SK-N-SH (cell line): ENCODE data around the gene IPO11. TPM values are rescaled to one million over a fixed set of nuclear protein-coding genes. Genes with fewer than 3 reads are reported as not detected.
"Not testable (repeated sequence)": the region's sequence is repeated elsewhere in the genome, so short reads cannot be mapped to it uniquely, and the experiment has no call there.

Source experiments
- CTCF ChIA-PET: fragments of 300-600, 350-600 bp; formaldehyde crosslinking; extraction: SDS; loops from one replicate; lab custom pipeline; 2021; lab: Yijun Ruan, JAX
- POLR2A ChIA-PET: fragments of 350-600 bp; sonication (Branson Sonifier 250); formaldehyde crosslinking; extraction: SDS; loops from one replicate; lab custom pipeline; 2020; ENCODE audit warnings: antibody characterized with exemption, inconsistent platforms; lab: Yijun Ruan, JAX
- DNase-seq: peaks from one replicate; pipeline ENCODE4 v3.0.0; 2012
- H2AFZ ChIP-seq: fragments of 200-600 bp; sonication (generic); 2 replicates; pipeline ENCODE4 v1.8.1; 2016; ENCODE audit warnings: antibody characterized with exemption, mild to moderate bottlenecking, low read depth
- H3F3A ChIP-seq: fragments of 200-600 bp; sonication (generic); replicated peaks from 2 replicates; pipeline ENCODE3; 2016; ENCODE audit warnings: antibody characterized with exemption, mild to moderate bottlenecking; ENCODE audit not compliant: insufficient read depth
- H3K27ac ChIP-seq, 2 experiments: fragments of 200-500 bp in 1 of 2; fragments of 200-600 bp in 1 of 2; sonication (Bioruptor generic) in 1 of 2; sonication (generic), shearing (Covaris generic) in 1 of 2; 2 replicates each; pipeline versions ENCODE4 v1.5.1 to v1.6.1; 2014 to 2016; ENCODE audit warnings: low read depth in 2 of 2, inconsistent platforms in 1 of 2, low read length in 1 of 2, mild to moderate bottlenecking in 1 of 2, mixed read lengths in 1 of 2
- H3K27me3 ChIP-seq: fragments of 200-600 bp; sonication (generic), shearing (Covaris generic); 2 replicates; pipeline ENCODE4 v1.6.1; 2016; ENCODE audit warnings: mixed run types; ENCODE audit not compliant: insufficient read depth
- H3K36me3 ChIP-seq, 2 experiments: fragments of 200-500 bp in 1 of 2; fragments of 200-600 bp in 1 of 2; sonication (Bioruptor generic) in 1 of 2; sonication (generic) in 1 of 2; replicated peaks in 1 of 2; 2 replicates each; pipeline versions ENCODE3 to v1.5.1; 2014 to 2016; ENCODE audit warnings: low read length in 1 of 2, mild to moderate bottlenecking in 1 of 2; ENCODE audit not compliant: insufficient read depth in 2 of 2, control insufficient read depth in 1 of 2
- H3K4me1 ChIP-seq, 2 experiments: fragments of 200-500 bp in 1 of 2; fragments of 200-600 bp in 1 of 2; sonication (Bioruptor generic) in 1 of 2; sonication (generic), shearing (Covaris generic) in 1 of 2; 2 replicates each; pipeline versions ENCODE4 v1.5.1 to v1.6.1; 2014 to 2016; ENCODE audit warnings: low read depth in 1 of 2, low read length in 1 of 2, mixed run types in 1 of 2; ENCODE audit not compliant: insufficient read depth in 2 of 2, control insufficient read depth in 1 of 2
- H3K4me2 ChIP-seq: fragments of 200-600 bp; sonication (generic), shearing (Covaris generic); 2 replicates; pipeline ENCODE4 v1.6.1; 2017; ENCODE audit warnings: mixed run types
- H3K4me3 ChIP-seq, 2 experiments: fragments of 200-500 bp in 1 of 2; fragments of 200-600 bp in 1 of 2; sonication (Bioruptor generic) in 1 of 2; sonication (generic), shearing (Covaris generic) in 1 of 2; 2 replicates each; pipeline versions ENCODE4 v1.5.1 to v1.8.1; 2014 to 2016; ENCODE audit warnings: low read depth in 2 of 2, inconsistent platforms in 1 of 2, low read length in 1 of 2, mild to moderate bottlenecking in 1 of 2, mixed read lengths in 1 of 2, moderate library complexity in 1 of 2
- H3K79me2 ChIP-seq: fragments of 200-600 bp; sonication (generic); 2 replicates; pipeline ENCODE4 v1.8.1; 2017; ENCODE audit warnings: mild to moderate bottlenecking; ENCODE audit not compliant: insufficient read depth
- H3K9ac ChIP-seq: fragments of 200-600 bp; sonication (generic); 2 replicates; pipeline ENCODE4 v1.6.1; 2017; ENCODE audit warnings: mixed run types
- H3K9me2 ChIP-seq: fragments of 200-600 bp; sonication (generic); 2 replicates; pipeline ENCODE4 v1.6.1; 2017; ENCODE audit warnings: mixed run types
- H3K9me3 ChIP-seq: fragments of 200-600 bp; sonication (generic); 2 replicates; pipeline ENCODE4 v1.6.1; 2017; ENCODE audit warnings: mixed run types, mild to moderate bottlenecking, moderate library complexity
- H4K20me1 ChIP-seq: fragments of 200-600 bp; sonication (generic); 2 replicates; pipeline ENCODE4 v1.6.1; 2017; ENCODE audit warnings: mild to moderate bottlenecking, mixed run types; ENCODE audit not compliant: insufficient read depth
- EP300 ChIP-seq, 2 experiments: IDR thresholded peaks; 2 replicates each; pipeline versions ENCODE4 v1.4.0 to v1.6.1; 2012; ENCODE audit warnings: borderline replicate concordance in 1 of 2, low read depth in 1 of 2, low read length in 1 of 2
- FOXM1 ChIP-seq: IDR thresholded peaks from 2 replicates; pipeline ENCODE4 v1.4.0; 2012; ENCODE audit warnings: low read depth, mild to moderate bottlenecking
- GABPA ChIP-seq: IDR thresholded peaks from 2 replicates; pipeline ENCODE4 v1.4.0; 2012; ENCODE audit warnings: low read depth, mild to moderate bottlenecking
- GATA2 ChIP-seq: sonication (generic); formaldehyde crosslinking; IDR thresholded peaks from 2 replicates; pipeline ENCODE4 v1.5.0; 2020; ENCODE audit warnings: mild to moderate bottlenecking, missing genetic modification reagents
- MEF2A ChIP-seq: IDR thresholded peaks from 2 replicates; pipeline ENCODE4 v1.4.0; 2012; ENCODE audit warnings: low read depth, borderline replicate concordance
- NFIC ChIP-seq: IDR thresholded peaks from 2 replicates; pipeline ENCODE4 v1.4.0; 2012; ENCODE audit warnings: borderline replicate concordance
- POLR2AphosphoS5 ChIP-seq: IDR thresholded peaks from 2 replicates; pipeline ENCODE4 v1.6.1; 2012; ENCODE audit warnings: low read depth, low read length
- SMC3 ChIP-seq: IDR thresholded peaks from 2 replicates; pipeline ENCODE4 v1.6.1; 2012; ENCODE audit warnings: low read depth, low read length, improper control_type of control experiment
- YY1 ChIP-seq: IDR thresholded peaks from 2 replicates; pipeline ENCODE4 v1.4.0; 2012; ENCODE audit warnings: low read depth, mild to moderate bottlenecking
- WGBS: methylation state at CpG from one replicate; pipeline ENCODE4 v1.1.6; 2017; ENCODE audit warnings: low lambda C conversion rate; 5-methylcytosine and 5-hydroxymethylcytosine counted together
- polyA plus RNA-seq, 3 experiments: library from polyadenylated mRNA; depleted of rRNA; stranded (reverse); fragments of >200 nt; gene quantifications; 2 replicates each; pipeline ENCODE4 v1.2.3, GENCODE V29; 2012
- TF ChIP-seq, protein P1 (sequence below): IDR thresholded peaks from 2 replicates; pipeline ENCODE4 v1.4.0; 2012; ENCODE audit warnings: low read depth, borderline replicate concordance
- TF ChIP-seq, protein P2 (sequence below): fragments of 150-350 bp; IDR thresholded peaks from 2 replicates; pipeline ENCODE4 v1.6.1; 2016; ENCODE audit warnings: mild to moderate bottlenecking, low read depth, low read length
- TF ChIP-seq, protein P3 (sequence below): fragments of 150-350 bp; IDR thresholded peaks from 2 replicates; pipeline ENCODE4 v1.6.1; 2017; ENCODE audit warnings: antibody characterized with exemption, low read length, low read depth, borderline replicate concordance
- TF ChIP-seq, protein P4 (sequence below): IDR thresholded peaks from 2 replicates; pipeline ENCODE4 v1.6.1; 2012; ENCODE audit warnings: mild to moderate bottlenecking, low read depth, low read length, moderate library complexity

IPO11 gene
- polyA plus RNA-seq, 1 of the 3 experiments (the other 2 are of a cell fraction): 8.1 TPM

DNA sequence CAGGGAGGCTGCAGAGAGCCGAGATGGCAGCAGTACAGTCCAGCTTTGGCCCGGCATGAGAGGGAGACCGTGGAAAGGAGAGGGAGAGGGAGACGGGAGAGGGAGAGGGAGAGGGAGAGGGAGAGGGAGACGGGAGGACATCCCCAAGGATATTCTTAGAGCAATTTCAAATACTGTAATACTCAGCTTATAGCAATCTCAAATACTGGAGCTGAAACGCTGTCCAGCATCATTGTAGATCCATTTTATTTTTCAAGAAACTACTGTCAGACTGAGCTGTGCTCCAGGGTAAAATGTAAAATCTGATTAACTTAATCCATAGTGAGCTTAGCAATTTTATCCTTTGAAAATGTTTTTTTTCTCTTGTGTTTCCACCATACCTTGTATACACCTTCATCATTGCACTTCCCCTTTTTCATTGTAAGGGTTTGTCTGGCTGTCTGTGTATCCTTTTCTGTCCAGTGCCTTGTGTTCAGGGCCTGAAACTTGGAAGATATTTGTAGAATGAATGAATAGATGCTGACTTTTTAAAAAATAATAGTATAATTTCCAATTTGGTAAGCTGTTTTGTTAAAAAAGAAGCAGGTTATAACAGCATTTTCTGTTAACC, 102.1 kb downstream of the IPO11 start:
- Histone ChIP-seq H3K27ac (no peak overlapping the region), H3K4me1 (no peaks in the 10 kb centered on the region), H2AFZ (no peak overlapping the region), H3K9ac (no peak overlapping the region), H3K9me2 (no peaks in the 10 kb centered on the region), H3K9me3 (no peaks in the 10 kb centered on the region), H3K4me3 (no peak overlapping the region), H3F3A (no peaks in the 10 kb centered on the region), H3K4me2 (no peak overlapping the region), H4K20me1 (no peaks in the 10 kb centered on the region), H3K27me3 (no peaks in the 10 kb centered on the region), H3K79me2 (no peaks in the 10 kb centered on the region), H3K36me3 (peaks cover 10 to 18% of the 10 kb centered on the region in 2 experiments)
- no peak for DNase-seq
- ChIA-PET POLR2A (no interaction called here), CTCF (no interaction called here)
- TF ChIP-seq GATA2 (CRISPR knock-in tag) (no peak), SMC3 (no peak), GABPA (no peak), FOXM1 (no peak), MEF2A (no peak), NFIC (no peak), POLR2AphosphoS5 (no peak), EP300 (IDR thresholded peaks at IDR 0.05; ENCODE audit: borderline replicate concordance in 1 of 2, low read depth in 1 of 2, low read length in 1 of 2) (no peak), YY1 (no peak)
- TF ChIP-seq, protein P1, sequence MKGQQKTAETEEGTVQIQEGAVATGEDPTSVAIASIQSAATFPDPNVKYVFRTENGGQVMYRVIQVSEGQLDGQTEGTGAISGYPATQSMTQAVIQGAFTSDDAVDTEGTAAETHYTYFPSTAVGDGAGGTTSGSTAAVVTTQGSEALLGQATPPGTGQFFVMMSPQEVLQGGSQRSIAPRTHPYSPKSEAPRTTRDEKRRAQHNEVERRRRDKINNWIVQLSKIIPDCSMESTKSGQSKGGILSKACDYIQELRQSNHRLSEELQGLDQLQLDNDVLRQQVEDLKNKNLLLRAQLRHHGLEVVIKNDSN: no peak
- TF ChIP-seq, protein P2, sequence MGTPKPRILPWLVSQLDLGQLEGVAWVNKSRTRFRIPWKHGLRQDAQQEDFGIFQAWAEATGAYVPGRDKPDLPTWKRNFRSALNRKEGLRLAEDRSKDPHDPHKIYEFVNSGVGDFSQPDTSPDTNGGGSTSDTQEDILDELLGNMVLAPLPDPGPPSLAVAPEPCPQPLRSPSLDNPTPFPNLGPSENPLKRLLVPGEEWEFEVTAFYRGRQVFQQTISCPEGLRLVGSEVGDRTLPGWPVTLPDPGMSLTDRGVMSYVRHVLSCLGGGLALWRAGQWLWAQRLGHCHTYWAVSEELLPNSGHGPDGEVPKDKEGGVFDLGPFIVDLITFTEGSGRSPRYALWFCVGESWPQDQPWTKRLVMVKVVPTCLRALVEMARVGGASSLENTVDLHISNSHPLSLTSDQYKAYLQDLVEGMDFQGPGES: no peak
- TF ChIP-seq, protein P3, sequence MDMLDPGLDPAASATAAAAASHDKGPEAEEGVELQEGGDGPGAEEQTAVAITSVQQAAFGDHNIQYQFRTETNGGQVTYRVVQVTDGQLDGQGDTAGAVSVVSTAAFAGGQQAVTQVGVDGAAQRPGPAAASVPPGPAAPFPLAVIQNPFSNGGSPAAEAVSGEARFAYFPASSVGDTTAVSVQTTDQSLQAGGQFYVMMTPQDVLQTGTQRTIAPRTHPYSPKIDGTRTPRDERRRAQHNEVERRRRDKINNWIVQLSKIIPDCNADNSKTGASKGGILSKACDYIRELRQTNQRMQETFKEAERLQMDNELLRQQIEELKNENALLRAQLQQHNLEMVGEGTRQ: no peak
- TF ChIP-seq, protein P4, sequence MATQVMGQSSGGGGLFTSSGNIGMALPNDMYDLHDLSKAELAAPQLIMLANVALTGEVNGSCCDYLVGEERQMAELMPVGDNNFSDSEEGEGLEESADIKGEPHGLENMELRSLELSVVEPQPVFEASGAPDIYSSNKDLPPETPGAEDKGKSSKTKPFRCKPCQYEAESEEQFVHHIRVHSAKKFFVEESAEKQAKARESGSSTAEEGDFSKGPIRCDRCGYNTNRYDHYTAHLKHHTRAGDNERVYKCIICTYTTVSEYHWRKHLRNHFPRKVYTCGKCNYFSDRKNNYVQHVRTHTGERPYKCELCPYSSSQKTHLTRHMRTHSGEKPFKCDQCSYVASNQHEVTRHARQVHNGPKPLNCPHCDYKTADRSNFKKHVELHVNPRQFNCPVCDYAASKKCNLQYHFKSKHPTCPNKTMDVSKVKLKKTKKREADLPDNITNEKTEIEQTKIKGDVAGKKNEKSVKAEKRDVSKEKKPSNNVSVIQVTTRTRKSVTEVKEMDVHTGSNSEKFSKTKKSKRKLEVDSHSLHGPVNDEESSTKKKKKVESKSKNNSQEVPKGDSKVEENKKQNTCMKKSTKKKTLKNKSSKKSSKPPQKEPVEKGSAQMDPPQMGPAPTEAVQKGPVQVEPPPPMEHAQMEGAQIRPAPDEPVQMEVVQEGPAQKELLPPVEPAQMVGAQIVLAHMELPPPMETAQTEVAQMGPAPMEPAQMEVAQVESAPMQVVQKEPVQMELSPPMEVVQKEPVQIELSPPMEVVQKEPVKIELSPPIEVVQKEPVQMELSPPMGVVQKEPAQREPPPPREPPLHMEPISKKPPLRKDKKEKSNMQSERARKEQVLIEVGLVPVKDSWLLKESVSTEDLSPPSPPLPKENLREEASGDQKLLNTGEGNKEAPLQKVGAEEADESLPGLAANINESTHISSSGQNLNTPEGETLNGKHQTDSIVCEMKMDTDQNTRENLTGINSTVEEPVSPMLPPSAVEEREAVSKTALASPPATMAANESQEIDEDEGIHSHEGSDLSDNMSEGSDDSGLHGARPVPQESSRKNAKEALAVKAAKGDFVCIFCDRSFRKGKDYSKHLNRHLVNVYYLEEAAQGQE: no peak
- WGBS: 84% methylated on average over 6 of the region's 6 CpGs

DNA sequence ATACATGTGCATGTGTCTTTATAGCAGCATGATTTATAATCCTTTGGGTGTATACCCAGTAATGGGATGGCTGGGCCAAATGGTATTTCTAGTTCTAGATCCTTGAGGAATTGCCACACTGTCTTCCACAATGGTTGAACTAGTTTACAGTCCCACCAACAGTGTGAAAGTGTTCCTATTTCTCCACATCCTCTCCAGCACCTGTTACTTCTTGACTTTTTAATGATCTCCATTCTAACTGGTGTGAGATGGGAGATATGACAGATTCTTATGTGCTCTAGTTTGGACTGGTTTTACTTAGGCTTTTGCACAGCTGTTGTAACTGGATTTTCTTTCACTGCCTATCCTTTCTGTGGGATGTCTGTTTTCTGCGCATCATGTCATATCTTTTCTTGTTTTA, 108.2 kb downstream of the IPO11 start:
- H3K9me3 ChIP-seq, H3K79me2 ChIP-seq, POLR2A ChIA-PET, CTCF ChIA-PET, H3K27ac ChIP-seq, H3K4me2 ChIP-seq, H2AFZ ChIP-seq, H3F3A ChIP-seq, H4K20me1 ChIP-seq, H3K27me3 ChIP-seq, H3K9me2 ChIP-seq, H3K9ac ChIP-seq, H3K4me1 ChIP-seq, H3K4me3 ChIP-seq, DNase-seq: not testable (repeated sequence)
- WGBS: 96% methylated on average over 1 of the region's 1 CpG
- peaks cover 8 to 15% of the 10 kb centered on the region in 2 experiments for H3K36me3 ChIP-seq
